ENCODE results near the gene VWA1.
"Not testable (repeated sequence)": the region's sequence is repeated elsewhere in the genome, so short reads cannot be mapped to it uniquely, and the experiment has no call there.

Gene VWA1

DNA sequence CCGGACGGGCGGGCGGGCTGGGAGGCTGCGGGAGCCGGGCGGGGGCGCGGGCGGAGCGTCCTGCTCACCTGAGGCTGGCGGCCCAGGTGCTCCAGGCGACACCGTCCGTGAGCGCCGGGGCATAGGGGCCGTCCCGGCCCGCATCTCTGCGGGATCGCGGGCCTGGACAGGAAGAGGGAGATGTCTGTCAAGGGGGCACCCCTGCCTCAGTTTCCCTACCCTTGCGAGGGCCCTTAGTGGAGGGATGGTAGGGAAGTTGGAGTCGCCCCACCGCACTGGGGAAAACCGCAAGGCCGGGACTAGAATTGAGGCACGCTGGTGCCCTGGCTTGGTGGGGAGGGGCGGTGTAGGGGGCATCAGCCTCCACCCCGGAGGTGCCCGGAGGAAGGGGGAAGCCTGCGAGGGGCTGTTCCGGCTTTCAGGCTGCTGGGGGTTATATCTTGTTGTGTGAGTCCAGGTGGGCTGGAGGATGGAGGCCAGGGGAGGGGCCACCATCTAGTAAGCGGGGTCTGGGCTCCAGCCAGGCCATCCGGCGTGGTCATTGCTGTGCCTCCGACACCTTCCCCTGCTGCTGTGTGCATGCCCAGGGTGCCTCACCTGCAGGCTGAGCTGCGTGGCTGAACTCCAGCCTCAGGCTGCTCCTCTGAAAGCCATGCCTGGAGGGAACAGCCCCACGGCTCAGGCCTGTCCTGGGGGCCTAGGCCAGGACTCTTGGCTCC is 580 bp downstream of the VWA1 start:
- Mint-ChIP-seq H3K4me1 (peaks cover 33% of the 10 kb centered on the region), H3K9me3 (no peaks in the 10 kb centered on the region), H3K4me3 (peak overlapping the region; percentile 75), H3K27me3 (peaks cover 75% of the 10 kb centered on the region), H3K27ac (no peak overlapping the region)
- DNase-seq (no peak), ATAC-seq (no peak)

DNA sequence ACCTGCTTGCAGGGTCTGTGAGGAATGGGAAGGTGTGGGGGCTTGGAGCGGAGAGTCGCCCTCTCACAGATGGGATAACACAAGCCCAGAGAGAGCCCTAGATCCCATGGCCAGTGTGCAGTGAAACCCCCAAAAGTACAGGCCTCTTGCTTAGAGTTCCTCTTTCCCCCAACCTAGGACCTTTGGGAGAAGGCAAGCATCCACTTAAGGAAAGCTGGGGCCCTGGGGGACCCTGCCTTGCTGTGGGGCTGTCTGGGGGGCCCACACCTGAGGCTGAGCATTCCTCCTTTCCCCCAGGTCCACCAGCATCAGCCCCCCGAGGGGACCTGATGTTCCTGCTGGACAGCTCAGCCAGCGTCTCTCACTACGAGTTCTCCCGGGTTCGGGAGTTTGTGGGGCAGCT is 1.1 kb downstream of the VWA1 start:
- no peak for DNase-seq
- Mint-ChIP-seq H3K27me3 (peaks cover 70% of the 10 kb centered on the region), H3K9me3 (no peaks in the 10 kb centered on the region), H3K4me3 (peak overlapping the region; percentile 75), H3K4me1 (peaks cover 35% of the 10 kb centered on the region), H3K27ac (no peak overlapping the region)
- no peak for ATAC-seq

DNA sequence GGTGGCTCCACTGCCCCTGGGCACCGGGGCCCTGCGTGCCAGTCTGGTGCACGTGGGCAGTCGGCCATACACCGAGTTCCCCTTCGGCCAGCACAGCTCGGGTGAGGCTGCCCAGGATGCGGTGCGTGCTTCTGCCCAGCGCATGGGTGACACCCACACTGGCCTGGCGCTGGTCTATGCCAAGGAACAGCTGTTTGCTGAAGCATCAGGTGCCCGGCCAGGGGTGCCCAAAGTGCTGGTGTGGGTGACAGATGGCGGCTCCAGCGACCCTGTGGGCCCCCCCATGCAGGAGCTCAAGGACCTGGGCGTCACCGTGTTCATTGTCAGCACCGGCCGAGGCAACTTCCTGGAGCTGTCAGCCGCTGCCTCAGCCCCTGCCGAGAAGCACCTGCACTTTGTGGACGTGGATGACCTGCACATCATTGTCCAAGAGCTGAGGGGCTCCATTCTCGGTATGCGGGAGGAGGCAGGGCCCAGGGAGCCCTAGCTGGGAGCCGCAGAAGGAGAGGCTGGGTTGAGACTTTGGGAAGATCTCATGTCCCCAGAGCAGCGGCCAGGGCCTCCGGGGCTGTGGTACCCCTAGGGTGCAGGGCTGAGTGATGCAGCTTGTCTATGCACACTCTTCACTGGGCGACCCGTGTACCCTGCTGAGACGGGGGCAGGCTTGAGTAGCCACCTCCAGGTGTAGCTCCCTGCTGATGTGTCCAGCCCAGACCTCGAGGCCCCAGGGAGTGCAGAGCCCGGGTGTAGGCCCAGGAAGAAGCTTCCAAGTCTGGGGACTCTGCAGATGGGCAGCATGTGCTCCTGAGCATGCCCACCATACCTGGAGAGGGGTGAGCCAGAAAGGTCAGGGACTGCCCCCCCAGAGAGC is 1.8 kb downstream of the VWA1 start:
- H3K4me1 Mint-ChIP-seq = peaks cover 35% of the 10 kb centered on the region
- H3K4me3 Mint-ChIP-seq = no peak overlapping the region
- no peaks in the 10 kb centered on the region for H3K9me3 Mint-ChIP-seq
- ATAC-seq = no peak
- no peak for DNase-seq
- H3K27me3 Mint-ChIP-seq = peaks cover 63% of the 10 kb centered on the region
- H3K27ac Mint-ChIP-seq = no peak overlapping the region

DNA sequence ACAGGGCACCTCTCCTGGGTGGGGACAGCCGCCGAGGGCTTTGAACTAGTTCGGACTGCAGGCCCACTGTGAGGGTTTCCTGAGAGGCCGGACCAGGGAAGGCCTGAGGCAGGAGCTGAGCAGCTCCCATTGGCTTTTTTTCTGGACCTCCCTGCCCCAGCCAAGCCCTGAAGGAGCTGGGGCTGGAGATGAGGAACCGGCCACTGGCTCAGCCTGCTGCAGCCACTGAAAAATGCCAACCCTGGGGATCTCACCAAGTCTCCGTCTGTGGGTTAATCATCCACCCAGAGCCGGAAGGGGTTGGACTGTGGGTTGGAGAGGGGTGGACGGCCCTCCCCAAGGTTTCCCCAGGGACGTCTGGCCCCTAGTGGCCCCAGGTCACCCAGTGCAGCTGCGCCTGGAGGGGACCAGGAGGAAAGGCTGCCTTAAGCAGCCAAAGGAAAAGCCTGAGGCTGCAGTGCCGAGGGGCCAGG is 2.5 kb downstream of the VWA1 start:
- peaks cover 35% of the 10 kb centered on the region for H3K4me1 Mint-ChIP-seq
- no peak overlapping the region for H3K27ac Mint-ChIP-seq
- peaks cover 57% of the 10 kb centered on the region for H3K27me3 Mint-ChIP-seq
- no peaks in the 10 kb centered on the region for H3K9me3 Mint-ChIP-seq
- DNase-seq = no peak
- no peak overlapping the region for H3K4me3 Mint-ChIP-seq
- ATAC-seq = no peak

DNA sequence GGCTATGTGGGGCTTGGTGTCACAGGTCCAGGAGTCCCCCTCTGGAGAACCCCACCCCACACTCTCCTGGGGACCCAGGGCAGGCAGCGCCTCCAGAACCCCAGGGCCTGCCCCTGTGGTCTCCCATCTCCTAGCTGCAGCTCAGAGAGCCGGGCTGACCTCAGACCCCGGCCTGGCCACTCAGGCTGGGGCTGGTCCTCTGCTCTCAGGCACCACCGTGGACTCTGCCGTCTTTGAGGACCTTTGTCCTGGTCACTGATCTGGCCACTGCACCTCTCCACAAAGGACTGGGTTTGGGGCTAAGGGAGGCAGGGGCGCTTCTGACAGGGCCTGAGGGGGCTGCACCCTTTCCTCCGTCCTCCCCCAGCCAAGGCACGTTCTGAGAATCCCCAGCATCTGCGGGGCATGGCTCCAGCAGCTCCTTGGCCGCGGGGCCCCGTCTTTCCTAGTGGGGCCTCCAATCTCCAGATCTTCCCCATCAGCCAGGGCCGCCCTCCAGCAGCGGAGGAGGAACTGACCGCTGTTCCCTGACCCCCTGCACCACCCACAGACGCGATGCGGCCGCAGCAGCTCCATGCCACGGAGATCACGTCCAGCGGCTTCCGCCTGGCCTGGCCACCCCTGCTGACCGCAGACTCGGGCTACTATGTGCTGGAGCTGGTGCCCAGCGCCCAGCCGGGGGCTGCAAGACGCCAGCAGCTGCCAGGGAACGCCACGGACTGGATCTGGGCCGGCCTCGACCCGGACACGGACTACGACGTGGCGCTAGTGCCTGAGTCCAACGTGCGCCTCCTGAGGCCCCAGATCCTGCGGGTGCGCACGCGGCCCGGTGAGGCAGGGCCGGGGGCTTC is 3.3 kb downstream of the VWA1 start:
- Mint-ChIP-seq H3K27ac (no peak overlapping the region), H3K9me3 (no peaks in the 10 kb centered on the region), H3K4me1 (peaks cover 31% of the 10 kb centered on the region), H3K27me3 (peaks cover 53% of the 10 kb centered on the region), H3K4me3 (no peak overlapping the region)
- no peak for DNase-seq
- ATAC-seq = no peak

DNA sequence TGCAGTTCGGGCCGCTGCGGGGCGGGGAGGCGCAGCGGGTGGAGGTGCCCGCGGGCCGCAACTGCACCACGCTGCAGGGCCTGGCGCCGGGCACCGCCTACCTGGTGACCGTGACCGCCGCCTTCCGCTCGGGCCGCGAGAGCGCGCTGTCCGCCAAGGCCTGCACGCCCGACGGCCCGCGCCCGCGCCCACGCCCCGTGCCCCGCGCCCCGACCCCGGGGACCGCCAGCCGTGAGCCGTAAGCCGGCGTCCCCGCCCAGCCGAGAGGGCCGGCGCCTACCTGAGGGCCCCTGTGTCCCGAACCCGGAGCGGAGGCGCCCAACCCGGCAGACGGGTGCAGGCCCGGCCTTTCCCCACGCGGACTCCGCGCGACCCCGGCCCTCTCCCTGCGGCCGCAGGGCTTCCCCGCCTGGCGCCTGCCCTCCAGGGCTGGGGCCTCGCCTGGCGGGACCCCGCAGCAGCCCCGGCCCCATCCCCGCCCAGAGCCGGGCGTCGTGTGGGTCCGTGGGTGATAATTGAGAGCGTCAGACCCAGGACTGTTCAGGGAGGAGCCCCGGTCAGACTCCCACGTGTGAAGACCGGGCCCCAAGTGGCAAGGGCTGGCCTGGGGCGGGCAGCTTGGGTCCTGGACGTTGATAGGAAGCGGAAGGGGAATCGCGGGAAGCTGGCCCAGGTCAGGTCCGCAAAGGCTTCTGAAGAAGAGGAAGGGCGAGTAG is 4.2 kb downstream of the VWA1 start:
- H3K4me3 Mint-ChIP-seq = no peak overlapping the region
- no peaks in the 10 kb centered on the region for H3K9me3 Mint-ChIP-seq
- peaks cover 43% of the 10 kb centered on the region for H3K27me3 Mint-ChIP-seq
- DNase-seq = no peak
- peak overlapping the region in 1 of 2 donors; percentile 34 for H3K27ac Mint-ChIP-seq
- ATAC-seq = peak; percentile 29
- H3K4me1 Mint-ChIP-seq = peaks cover 21% of the 10 kb centered on the region

DNA sequence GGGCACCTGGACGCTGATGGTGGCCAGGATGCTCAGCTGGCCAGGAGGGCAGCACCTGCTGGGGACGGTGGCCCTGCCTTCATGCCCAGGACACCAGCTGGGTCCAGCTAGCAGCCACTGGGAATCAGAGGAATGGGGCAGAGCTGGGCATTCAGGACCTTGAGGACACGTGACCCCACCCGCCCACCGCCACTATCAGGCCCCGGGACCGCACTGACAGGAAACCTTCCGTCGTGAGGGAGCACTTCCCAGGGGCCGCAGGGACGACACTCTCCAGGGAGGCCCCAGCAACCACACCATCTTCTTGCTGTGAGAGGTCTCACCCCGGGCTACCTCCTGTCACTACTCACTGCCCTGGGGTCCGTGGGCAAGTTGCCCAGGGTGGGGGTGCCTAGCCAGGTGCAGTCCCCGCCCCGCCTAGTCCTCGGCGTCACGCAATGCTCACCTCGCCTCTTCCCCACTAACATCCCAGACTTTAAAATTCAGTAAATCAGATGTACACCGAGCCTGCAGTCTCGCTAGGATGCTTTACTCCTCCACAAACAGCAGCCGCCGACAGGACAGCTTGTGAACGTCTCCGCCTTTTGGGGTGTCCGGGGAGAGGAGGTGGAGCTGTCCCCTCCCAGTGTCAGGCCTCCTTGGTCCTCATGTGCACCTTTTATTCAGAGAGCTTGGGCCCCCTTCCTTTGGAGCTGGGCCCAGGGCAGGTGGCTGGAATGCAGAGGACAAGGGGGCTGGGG is 4.9 kb downstream of the VWA1 start:
- Mint-ChIP-seq H3K4me3 (no peak overlapping the region), H3K4me1 (peaks cover 14% of the 10 kb centered on the region), H3K9me3 (no peaks in the 10 kb centered on the region), H3K27ac (no peak overlapping the region), H3K27me3 (peaks cover 36% of the 10 kb centered on the region)
- DNase-seq = no peak
- no peak for ATAC-seq

DNA sequence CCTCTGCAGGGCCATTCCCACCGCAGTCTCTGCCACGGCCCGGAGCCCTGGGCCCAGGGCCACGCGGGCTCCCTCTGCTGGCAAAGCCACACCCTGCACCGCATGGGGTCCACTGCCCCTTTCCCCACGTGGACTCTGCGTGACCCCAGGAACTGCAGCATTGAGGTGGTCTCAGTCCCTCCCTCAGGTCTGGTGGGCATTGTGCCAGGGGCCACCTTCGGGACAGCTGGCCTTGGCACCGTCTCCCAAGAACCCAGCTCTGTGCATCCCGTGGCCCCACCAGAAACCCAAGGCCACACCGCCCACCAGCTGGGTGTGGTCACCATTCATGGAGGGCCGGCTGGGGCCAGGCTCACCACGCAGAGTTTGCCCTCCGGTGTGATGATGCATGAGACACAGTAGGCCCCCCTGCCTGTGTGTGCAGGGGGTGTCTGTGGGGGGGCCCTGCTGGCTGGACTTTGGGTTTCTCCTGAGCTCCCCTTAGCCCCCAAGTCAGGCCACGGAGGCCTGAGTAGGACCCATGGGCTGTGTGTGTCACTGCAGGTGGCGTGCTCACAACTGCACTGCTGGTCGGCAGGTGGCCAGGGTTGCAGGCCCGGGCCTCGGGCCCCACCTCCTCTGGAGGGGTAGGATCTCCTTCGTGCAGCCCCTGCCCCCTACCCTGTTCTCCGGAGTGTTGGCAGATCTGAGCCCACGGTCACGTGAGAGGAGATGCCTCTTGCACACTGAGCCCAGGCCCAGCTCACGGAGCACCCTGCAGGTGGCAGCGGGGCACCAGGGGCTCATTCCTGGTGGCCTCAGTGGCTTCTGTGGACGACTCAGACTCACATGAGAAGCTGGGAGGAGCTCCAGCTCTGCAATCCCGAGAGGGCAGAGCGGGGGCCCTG is 5.8 kb downstream of the VWA1 start:
- Mint-ChIP-seq H3K27ac (no peak overlapping the region), H3K9me3 (no peaks in the 10 kb centered on the region), H3K27me3 (peaks cover 32% of the 10 kb centered on the region), H3K4me1 (peaks cover 11% of the 10 kb centered on the region), H3K4me3 (no peak overlapping the region)
- ATAC-seq (peak; percentile 81), DNase-seq (peak; percentile 62 to 65)

DNA sequence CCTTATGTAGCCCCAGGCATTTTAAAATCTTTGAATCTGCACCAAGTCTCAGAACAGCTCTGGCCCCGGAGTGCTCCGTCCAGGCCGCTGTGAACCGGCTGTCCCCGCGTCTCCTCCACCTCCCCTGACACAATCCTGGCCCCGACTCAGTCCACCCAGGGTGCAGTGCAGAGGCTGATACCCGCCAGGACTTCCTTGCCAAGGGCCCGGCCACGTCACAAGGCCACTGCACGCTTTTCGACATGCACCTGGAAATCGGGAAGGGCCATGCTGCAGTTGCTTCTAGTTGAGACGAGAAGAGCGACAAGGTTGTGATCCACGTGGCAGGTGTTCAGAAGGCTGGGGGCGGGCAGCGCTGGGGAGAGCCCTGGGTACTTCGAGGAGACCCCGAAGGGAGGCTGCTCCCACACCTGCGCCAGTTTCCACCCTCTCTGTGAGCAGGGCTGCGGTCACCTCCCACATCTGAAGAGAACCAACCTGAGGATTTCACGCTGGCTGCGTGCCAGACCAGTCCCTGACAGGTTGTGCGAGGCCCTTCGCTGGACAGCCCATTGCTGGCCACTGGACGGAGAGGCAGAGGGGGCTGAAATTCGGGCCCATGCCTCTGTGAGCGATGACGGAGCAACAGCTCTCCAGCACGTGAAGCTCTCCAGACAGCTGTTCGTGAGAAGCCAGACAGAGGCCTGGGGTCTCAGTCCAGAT is 6.7 kb downstream of the VWA1 start:
- Mint-ChIP-seq H3K9me3 (no peaks in the 10 kb centered on the region), H3K4me1 (peaks cover 8% of the 10 kb centered on the region), H3K4me3 (no peak overlapping the region), H3K27ac (no peak overlapping the region), H3K27me3 (peaks cover 22% of the 10 kb centered on the region)
- no peak for ATAC-seq
- no peak for DNase-seq

DNA sequence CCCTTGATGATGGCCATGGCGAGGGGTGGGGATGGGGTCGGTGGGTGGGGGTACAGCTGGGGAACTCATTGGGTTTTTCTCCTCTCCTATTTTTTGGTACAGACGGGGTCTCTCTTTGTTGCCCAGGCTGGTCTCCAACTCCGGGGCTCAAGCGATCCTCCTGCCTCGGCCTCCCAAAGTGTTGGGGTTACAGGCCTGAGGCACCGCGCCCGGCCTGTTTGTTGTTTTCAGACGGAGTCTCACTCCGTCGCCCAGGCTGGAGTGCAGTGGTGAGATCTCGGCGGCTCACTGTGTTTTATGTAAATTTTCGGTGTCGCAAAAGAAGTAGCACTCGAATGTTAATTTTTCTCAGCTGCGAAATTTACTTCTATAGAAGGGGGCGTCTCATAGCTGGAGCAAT is 11.1 kb downstream of the VWA1 start:
- H3K4me1 Mint-ChIP-seq = not testable (repeated sequence)

DNA sequence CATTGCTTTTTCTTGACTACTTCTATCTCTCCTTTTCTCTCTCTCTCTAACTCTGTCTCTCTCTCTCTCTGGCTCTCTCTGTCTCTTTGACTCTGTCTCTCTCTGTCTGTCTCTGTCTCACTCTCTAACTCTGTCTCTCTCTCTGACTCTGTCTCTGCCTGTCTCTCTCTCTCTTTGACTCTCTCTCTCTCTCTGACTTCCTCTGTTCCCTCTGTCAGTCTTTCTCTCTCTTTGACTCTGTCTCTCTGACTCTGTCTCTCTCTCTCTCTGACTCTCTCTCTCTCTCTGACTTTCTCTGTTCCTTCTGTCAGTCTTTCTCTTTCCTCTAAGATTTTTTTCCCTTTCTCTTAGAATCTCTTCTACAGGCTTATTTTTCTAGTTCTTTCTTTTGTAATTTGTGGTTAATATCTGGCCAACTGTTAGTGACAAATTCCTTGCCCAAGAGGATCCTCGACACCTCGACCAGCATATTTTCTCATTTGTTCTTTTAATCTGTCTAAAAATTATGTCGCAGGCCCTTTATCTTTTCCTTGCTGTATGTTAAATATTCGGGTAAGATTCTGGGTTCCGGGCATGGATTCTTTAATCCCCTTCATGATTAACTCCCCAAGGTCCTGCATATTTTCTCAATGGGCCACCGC is 13.7 kb downstream of the VWA1 start, which contains the start of gene ATAD3C:
TSS of gene ATAD3C (plus strand) at position 591 of the 641 bp plus-strand sequence. CDS start 995 bp downstream, outside the sequence.
- H3K4me3 Mint-ChIP-seq = no peak within 1 kb of the TSS
- no peaks in the 10 kb centered on the region for H3K27me3 Mint-ChIP-seq

More for the DNA sequence above, 11.1 kb downstream of the VWA1 start:
- not testable (repeated sequence) for H3K9me3 Mint-ChIP-seq, H3K4me3 Mint-ChIP-seq, DNase-seq, H3K27ac Mint-ChIP-seq, ATAC-seq, H3K27me3 Mint-ChIP-seq

DNA sequence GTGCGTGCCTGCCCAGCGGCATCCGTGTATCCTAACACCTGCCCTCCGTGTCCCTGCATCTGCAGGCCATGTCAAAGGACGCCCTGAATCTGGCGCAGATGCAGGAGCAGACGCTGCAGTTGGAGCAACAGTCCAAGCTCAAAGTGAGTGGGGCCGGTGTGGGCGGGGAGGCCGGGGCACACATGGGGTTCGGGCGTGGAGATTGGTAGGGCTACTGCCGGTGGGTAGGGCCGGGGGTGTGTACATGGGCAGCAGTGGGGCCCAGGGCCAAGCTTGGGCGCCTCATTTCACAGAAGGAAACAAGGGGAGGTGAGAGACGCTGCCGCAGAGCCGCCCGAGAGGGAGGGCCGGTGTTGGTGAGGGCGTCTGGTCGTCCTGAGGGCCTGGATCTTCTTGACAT is 15.1 kb downstream of the VWA1 start:
- H3K4me3 Mint-ChIP-seq, DNase-seq, ATAC-seq, H3K27me3 Mint-ChIP-seq, H3K27ac Mint-ChIP-seq, H3K4me1 Mint-ChIP-seq, H3K9me3 Mint-ChIP-seq: not testable (repeated sequence)

More for the DNA sequence above, 13.7 kb downstream of the VWA1 start, which contains the start of gene ATAD3C:
- no peaks in the 10 kb centered on the region for H3K9me3 Mint-ChIP-seq
- no peak within 1 kb of the TSS for H3K27ac Mint-ChIP-seq
- ATAC-seq (no peak), DNase-seq (no peak)
- no peaks in the 10 kb centered on the region for H3K4me1 Mint-ChIP-seq
